ENCODE measurements around the gene TGFB1I1.

TGFB1I1 gene

DNA sequence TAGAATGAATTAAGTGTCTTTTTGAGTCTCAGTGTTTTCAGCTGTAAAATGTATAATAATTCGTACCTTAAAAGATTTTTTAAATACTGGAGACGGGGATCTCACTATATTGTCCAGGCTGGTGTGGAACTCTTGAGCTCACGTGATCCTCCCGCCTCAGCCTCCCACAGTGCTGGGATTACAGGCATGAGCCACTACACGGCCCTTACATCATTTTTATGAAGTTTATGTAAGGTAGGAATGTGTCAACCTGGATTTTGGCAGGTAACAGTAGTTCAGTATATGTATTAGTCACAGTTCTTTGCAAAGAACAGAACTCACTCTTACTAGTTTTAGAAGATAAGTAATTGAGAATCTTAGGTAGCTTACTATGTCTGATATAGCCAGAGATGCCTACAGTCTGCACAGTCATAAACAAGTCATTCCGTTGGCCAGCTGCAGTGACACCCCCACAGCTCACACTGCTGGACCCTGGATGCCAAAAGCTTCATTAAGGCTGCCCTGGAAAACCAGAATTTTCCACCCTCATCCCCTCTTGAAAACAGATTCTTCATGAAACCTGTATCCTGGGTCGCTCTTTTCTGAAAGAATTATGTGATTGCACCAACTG, 43.2 kb upstream of the TGFB1I1 start:
- Histone ChIP-seq H3K27me3 (no peaks in the 10 kb centered on the region), H3K36me3 (no peaks in the 10 kb centered on the region), H3K4me3 (ENCODE audit: low read depth, low read length) (no peak overlapping the region), H3K9me3 (no peaks in the 10 kb centered on the region), H3K4me1 (no peaks in the 10 kb centered on the region)
- no peak for DNase-seq
- TF ChIP-seq, protein P1, sequence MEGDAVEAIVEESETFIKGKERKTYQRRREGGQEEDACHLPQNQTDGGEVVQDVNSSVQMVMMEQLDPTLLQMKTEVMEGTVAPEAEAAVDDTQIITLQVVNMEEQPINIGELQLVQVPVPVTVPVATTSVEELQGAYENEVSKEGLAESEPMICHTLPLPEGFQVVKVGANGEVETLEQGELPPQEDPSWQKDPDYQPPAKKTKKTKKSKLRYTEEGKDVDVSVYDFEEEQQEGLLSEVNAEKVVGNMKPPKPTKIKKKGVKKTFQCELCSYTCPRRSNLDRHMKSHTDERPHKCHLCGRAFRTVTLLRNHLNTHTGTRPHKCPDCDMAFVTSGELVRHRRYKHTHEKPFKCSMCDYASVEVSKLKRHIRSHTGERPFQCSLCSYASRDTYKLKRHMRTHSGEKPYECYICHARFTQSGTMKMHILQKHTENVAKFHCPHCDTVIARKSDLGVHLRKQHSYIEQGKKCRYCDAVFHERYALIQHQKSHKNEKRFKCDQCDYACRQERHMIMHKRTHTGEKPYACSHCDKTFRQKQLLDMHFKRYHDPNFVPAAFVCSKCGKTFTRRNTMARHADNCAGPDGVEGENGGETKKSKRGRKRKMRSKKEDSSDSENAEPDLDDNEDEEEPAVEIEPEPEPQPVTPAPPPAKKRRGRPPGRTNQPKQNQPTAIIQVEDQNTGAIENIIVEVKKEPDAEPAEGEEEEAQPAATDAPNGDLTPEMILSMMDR (IDR thresholded peaks at IDR 0.05; ENCODE audit: low read depth, low read length) = no peak

DNA sequence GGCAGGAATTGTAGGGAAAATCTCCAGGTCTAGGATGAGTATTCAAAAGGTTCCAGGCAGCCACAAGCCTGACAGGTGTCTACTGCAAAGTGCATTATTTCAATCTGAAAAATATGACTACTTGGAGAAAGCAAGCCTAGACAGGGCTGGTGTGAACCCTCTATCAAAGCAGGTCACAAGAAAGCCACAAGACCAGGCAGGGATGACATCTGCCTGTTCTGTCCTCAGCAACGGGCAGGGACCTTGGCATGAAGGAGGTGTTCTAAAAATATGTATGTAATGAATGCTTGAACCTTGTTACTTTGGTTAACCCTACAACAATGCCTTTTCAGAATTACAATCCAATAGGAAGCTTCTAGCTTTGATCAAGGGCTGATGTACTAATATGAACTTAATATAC, 42.6 kb upstream of the TGFB1I1 start:
- Histone ChIP-seq H3K4me3 (ENCODE audit: low read depth, low read length) (no peak overlapping the region), H3K9me3 (no peaks in the 10 kb centered on the region), H3K27me3 (no peaks in the 10 kb centered on the region), H3K36me3 (no peaks in the 10 kb centered on the region), H3K4me1 (no peaks in the 10 kb centered on the region)
- TF ChIP-seq, protein P1 (IDR thresholded peaks at IDR 0.05; ENCODE audit: low read depth, low read length) = no peak
- DNase-seq = no peak

DNA sequence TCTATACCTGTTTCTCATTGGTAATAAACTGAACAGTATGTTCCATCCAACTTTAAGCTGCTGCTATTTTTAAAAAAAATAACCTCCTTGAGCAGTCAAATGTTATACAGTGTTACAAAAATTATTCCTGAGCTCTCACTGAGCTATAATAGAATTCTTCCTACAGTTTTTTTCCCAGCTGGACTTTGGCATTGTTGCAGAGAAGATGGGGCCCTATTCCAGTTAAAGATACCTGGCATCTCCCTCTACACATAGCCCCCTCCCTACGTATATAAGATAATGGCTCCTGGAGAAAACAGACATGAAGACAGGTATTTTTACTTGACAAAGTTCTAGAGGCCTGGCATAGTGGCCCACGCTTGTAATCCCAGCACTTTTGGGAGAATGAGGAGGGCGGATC, 42.2 kb upstream of the TGFB1I1 start:
- H3K9me3 ChIP-seq = no peaks in the 10 kb centered on the region
- no peaks in the 10 kb centered on the region for H3K27me3 ChIP-seq
- no peaks in the 10 kb centered on the region for H3K36me3 ChIP-seq
- TF ChIP-seq, protein P1 (IDR thresholded peaks at IDR 0.05; ENCODE audit: low read depth, low read length) = no peak
- no peaks in the 10 kb centered on the region for H3K4me1 ChIP-seq
- DNase-seq = no peak
- no peak overlapping the region for H3K4me3 ChIP-seq (ENCODE audit: low read depth, low read length)

DNA sequence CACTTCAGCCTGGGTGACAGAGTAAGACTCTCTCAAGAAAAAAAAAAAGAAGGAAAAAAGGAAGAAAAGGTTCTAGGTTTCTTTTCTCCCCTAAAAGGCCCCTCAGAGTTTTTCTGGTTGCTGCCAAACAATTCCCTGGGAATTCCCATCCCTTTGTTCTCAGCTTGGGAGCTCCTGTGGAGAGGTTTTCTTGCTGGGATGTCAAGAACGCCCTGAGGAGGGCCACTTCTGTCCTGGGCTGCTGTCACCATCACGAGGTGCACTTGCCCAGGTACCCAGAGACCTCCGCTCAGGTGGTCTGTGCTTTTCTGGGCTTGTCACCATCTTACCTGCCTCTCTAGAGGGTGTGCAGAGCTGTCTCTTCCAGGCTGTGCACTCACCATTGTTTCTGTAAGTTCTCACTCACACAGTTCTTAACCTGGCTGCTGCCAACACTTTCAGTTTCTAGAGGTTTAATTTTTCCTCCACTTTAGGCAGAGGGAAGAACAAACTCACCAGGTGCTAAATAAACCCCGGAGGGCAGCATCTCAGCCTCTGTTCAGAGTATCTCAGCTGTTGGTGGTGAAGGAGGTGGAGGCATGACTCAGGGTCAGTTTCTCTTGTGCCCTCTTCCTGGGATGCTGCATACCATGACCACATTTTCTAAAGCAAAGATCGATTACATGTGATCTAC, 41.4 kb upstream of the TGFB1I1 start:
- Histone ChIP-seq H3K36me3 (no peaks in the 10 kb centered on the region), H3K4me3 (ENCODE audit: low read depth, low read length) (no peak overlapping the region)
- no peak for DNase-seq

DNA sequence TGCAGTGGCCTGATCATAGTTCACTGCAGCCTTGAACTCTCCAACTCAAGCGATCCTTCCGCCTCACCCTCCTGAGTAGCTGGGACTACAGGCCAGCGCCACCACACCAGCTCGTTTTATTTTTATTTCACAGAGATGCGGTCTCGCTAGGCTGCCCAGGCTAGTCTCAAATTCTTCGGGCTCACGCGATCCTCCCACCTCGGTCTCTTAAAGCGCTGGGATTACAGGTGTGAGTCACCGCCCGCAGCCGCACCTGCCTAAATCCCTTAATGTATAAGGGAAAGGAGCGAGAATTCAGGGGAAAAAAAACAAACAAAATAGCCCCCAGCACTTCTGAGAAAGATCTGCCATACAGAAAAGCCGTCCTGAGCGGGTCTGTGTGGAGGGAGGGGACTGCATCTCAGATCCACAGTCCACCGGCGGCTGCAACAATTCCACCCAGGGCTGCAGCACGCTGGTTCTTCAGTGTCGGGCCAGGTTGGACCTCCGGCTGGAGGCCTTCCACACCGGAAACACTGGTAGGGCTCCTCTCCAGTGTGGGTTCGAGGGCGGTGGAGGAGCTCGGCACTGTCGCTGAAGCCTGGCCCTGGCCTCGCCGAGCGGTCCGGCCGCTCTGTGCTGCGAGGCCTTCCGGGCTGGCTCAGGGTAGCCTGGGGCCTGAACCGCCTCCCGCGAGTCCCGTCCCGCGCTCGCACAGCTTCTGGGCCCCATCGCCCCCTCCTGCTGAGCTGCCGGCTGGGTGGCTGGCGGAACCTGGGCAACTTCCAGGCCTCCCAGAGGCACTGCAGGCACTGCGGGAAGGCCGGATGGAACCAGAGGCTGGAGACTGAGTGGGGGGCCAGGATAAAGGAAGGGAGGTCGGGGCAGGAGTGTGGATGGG, 36.4 kb upstream of the TGFB1I1 start:
- Histone ChIP-seq H3K4me3 (ENCODE audit: low read depth, low read length) (no peak overlapping the region), H3K4me1 (no peaks in the 10 kb centered on the region), H3K9me3 (no peaks in the 10 kb centered on the region), H3K36me3 (no peaks in the 10 kb centered on the region), H3K27me3 (no peaks in the 10 kb centered on the region)
- TF ChIP-seq, protein P1 (IDR thresholded peaks at IDR 0.05; ENCODE audit: low read depth, low read length) = no peak
- no peak for DNase-seq

More for the DNA sequence above, 41.4 kb upstream of the TGFB1I1 start:
- no peaks in the 10 kb centered on the region for H3K4me1 ChIP-seq
- H3K9me3 ChIP-seq = no peaks in the 10 kb centered on the region
- no peaks in the 10 kb centered on the region for H3K27me3 ChIP-seq
- TF ChIP-seq, protein P1 (IDR thresholded peaks at IDR 0.05; ENCODE audit: low read depth, low read length) = no peak
